Measurements from ENCODE around the gene TSPOAP1.

Gene TSPOAP1

GRCh38 chr17:58324409-58325288 lies 3.9 kb downstream of the TSPOAP1 start:
- no peaks in the 10 kb centered on the region for H3K27me3 ChIP-seq (ENCODE audit: insufficient read depth, low read length, poor library complexity, severe bottlenecking)
- no peaks in the 10 kb centered on the region for H3K9me2 ChIP-seq (replicated peaks; ENCODE audit: low read depth, low read length)
- peaks cover 61% of the 10 kb centered on the region for H3K79me2 ChIP-seq (ENCODE audit: insufficient read depth, low read length)
- H3K4me1 ChIP-seq (ENCODE audit: insufficient read depth, low read length, poor library complexity, severe bottlenecking): peaks cover 22% of the 10 kb centered on the region
- no peaks in the 10 kb centered on the region for H3K9me3 ChIP-seq (ENCODE audit: insufficient read depth, low read depth, low read length)
- H3K9ac ChIP-seq (ENCODE audit: low read depth, low read length, poor library complexity, severe bottlenecking): no peak overlapping the region
- no peak overlapping the region for H2AFZ ChIP-seq (ENCODE audit: low read length)
- no peak overlapping the region for H3K4me3 ChIP-seq (ENCODE audit: low read length, poor library complexity, severe bottlenecking)
- H4K20me1 ChIP-seq (ENCODE audit: insufficient read depth, low read length, poor library complexity, severe bottlenecking): peaks cover 69% of the 10 kb centered on the region
- H3K4me2 ChIP-seq (ENCODE audit: low read depth, low read length, poor library complexity, severe bottlenecking): no peak overlapping the region
- TF ChIP-seq CTCF (conservative IDR thresholded peaks at IDR 0.05; ENCODE audit: low read length) (no peak), EZH2phosphoT487 (IDR thresholded peaks at IDR 0.05; ENCODE audit: borderline replicate concordance) (no peak)
- peaks cover 8% of the 10 kb centered on the region; the same call in 1 of the 2 replicates for H3F3A ChIP-seq (ENCODE audit: low read depth)
- peaks cover 51% of the 10 kb centered on the region for H3K36me3 ChIP-seq (ENCODE audit: insufficient read depth, low read length)

- Histone ChIP-seq H3K4me1 (ENCODE audit: insufficient read depth, low read length, poor library complexity, severe bottlenecking) (peaks cover 16% of the 10 kb centered on the region), H3K9me3 (ENCODE audit: insufficient read depth, low read depth, low read length) (no peaks in the 10 kb centered on the region), H2AFZ (ENCODE audit: low read length) (no peak overlapping the region), H3K27me3 (ENCODE audit: insufficient read depth, low read length, poor library complexity, severe bottlenecking) (no peaks in the 10 kb centered on the region), H4K20me1 (ENCODE audit: insufficient read depth, low read length, poor library complexity, severe bottlenecking) (peaks cover 69% of the 10 kb centered on the region), H3K4me3 (ENCODE audit: low read length, poor library complexity, severe bottlenecking) (no peak overlapping the region), H3K36me3 (ENCODE audit: insufficient read depth, low read length) (peaks cover 49% of the 10 kb centered on the region; the same call in 1 of the 2 replicates), H3K4me2 (ENCODE audit: low read depth, low read length, poor library complexity, severe bottlenecking) (no peak overlapping the region), H3F3A (ENCODE audit: low read depth) (0 out of 2 replicates have a peak, but pooled peaks cover 2% of the 10 kb centered on the region), H3K9ac (ENCODE audit: low read depth, low read length, poor library complexity, severe bottlenecking) (no peak overlapping the region), H3K9me2 (replicated peaks; ENCODE audit: low read depth, low read length) (no peaks in the 10 kb centered on the region), H3K79me2 (ENCODE audit: insufficient read depth, low read length) (peaks cover 61% of the 10 kb centered on the region)
- TF ChIP-seq CTCF (conservative IDR thresholded peaks at IDR 0.05; ENCODE audit: low read length) (no peak), EZH2phosphoT487 (IDR thresholded peaks at IDR 0.05; ENCODE audit: borderline replicate concordance) (no peak)
Measured at GRCh38 chr17:58324056-58324408, 4.6 kb downstream of the TSPOAP1 start.

- peaks cover 18% of the 10 kb centered on the region for H3K4me1 ChIP-seq (ENCODE audit: insufficient read depth, low read length, poor library complexity, severe bottlenecking)
- H3K4me3 ChIP-seq (ENCODE audit: low read length, poor library complexity, severe bottlenecking): no peak overlapping the region
- no peaks in the 10 kb centered on the region for H3K9me2 ChIP-seq (replicated peaks; ENCODE audit: low read depth, low read length)
- H2AFZ ChIP-seq (ENCODE audit: low read length): no peak overlapping the region
- peaks cover 51% of the 10 kb centered on the region; the same call in 1 of the 2 replicates for H3K36me3 ChIP-seq (ENCODE audit: insufficient read depth, low read length)
- no peak for TF ChIP-seq CTCF (conservative IDR thresholded peaks at IDR 0.05; ENCODE audit: low read length)
- no peak for TF ChIP-seq EZH2phosphoT487 (IDR thresholded peaks at IDR 0.05; ENCODE audit: borderline replicate concordance)
- H4K20me1 ChIP-seq (ENCODE audit: insufficient read depth, low read length, poor library complexity, severe bottlenecking): peaks cover 65% of the 10 kb centered on the region
- no peak overlapping the region for H3K9ac ChIP-seq (ENCODE audit: low read depth, low read length, poor library complexity, severe bottlenecking)
- no peaks in the 10 kb centered on the region for H3F3A ChIP-seq (ENCODE audit: low read depth)
- H3K79me2 ChIP-seq (ENCODE audit: insufficient read depth, low read length): peaks cover 60% of the 10 kb centered on the region
- no peak overlapping the region for H3K4me2 ChIP-seq (ENCODE audit: low read depth, low read length, poor library complexity, severe bottlenecking)
- no peaks in the 10 kb centered on the region for H3K27me3 ChIP-seq (ENCODE audit: insufficient read depth, low read length, poor library complexity, severe bottlenecking)
- H3K9me3 ChIP-seq (ENCODE audit: insufficient read depth, low read depth, low read length): no peaks in the 10 kb centered on the region
Measured at GRCh38 chr17:58323366-58324055, 5.1 kb downstream of the TSPOAP1 start.
